HG02973 (cell line): ENCODE measurements around the gene UBE2G1.
"Not testable (repeated sequence)": the region's sequence is repeated elsewhere in the genome, so short reads cannot be mapped to it uniquely, and the experiment has no call there.

Experiments used
- ATAC-seq: cut with Tn5 transposase; IDR thresholded peaks from one replicate; pipeline ENCODE4 v1.9.1; 2021; ENCODE audit warnings: moderate library complexity; ENCODE audit not compliant: unreplicated experiment

UBE2G1 gene

DNA sequence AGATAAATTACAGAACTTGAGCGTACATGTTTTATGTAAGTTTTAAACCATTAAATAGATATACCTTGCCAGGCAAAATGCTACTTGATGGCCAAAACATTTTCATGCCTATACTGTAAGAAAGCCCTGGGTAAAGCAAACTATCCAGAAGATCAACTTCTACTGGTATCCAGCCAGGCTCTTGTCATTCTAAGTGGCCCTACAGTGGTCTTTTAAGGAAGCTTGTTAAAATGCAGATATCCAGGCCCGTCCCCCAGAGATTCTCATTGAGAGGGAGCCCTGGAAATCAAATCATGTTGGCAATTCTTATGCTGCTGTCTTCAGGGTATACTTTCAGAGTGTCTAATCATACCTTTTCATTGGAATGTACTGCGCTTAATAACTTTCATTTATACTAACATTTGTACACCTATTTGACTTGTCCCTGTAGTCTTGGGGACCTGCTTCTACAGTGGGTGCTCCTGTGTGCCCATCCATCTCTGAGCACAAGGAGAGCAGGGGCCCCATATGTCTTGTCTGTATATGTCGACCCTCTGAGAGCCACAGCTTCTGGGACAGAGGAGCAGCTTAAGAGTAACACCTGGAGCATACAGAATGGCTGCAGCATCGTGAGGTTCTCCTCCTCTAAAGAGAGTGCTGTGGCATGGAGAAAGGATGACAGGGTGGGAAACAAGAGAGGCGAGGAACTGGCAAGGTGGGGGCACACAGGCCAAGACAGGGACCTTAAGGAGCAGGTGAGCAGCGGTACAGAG, 59.1 kb downstream of the UBE2G1 start:
- ATAC-seq: no peak

DNA sequence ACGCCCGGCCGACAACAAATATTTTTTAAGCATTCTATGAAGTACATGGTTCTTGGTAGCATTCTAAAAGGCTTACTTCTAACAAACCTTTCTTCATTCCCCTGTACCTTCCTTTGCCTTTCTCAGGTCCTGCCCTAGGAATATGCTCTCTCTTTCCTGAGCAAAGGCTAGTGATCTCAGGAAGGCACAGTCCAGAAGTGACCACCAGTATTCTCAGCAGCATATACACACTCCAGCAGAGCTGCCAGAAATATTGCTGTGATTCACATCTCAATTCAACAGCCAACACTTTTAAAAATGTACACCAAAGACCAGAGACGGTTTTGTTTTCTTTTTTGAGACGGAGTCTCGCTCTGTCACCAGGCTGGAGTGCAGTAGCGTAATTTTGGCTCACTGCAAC, 61.3 kb downstream of the UBE2G1 start:
- no peak for ATAC-seq

DNA sequence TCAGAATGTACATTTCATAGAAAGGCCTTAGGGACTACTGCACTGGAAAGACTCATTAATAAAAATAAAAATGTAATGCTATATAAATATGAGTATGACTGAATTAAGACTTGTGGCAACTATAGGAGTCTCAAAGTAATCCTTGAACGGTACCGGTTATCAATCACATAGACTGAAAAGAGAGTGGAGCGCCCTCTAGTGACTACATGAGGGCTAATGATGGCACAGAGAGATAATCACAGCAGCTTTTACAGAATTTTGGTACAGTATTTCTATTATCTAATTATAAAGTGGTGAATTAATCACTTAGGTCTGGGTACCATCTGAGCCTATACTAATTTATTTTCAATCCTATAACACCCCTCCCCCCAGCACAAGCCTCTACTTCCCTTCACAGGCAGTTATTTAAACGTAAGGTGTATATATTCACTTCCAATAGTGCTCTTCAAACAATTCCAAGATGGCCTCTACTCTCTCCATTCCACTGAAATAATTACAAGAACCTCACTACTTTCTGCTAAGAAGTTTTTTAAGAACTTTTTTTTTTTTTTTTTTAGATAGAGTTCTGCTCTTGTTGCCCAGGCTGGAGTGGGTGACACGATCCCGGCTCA, 62.0 kb downstream of the UBE2G1 start:
- ATAC-seq: no peak

DNA sequence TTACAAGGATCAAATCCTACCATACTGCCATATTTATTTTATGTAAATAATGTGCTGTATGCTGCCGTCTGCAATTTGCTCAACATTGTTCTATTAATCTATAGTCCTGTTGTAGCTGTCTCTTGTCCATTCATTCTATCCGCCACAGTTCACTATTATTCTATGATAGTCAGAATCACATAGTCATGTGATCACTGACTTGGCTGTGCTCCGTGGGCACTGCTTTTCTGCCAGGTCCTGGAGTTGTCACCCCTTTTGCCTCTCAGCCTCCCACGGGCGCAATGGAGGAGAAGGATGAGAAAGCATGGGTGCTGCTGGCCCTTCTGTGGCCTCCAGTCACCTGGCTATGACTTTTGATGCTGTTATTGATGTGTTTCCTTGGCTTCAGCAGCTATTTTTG, 65.4 kb downstream of the UBE2G1 start:
- ATAC-seq: no peak

DNA sequence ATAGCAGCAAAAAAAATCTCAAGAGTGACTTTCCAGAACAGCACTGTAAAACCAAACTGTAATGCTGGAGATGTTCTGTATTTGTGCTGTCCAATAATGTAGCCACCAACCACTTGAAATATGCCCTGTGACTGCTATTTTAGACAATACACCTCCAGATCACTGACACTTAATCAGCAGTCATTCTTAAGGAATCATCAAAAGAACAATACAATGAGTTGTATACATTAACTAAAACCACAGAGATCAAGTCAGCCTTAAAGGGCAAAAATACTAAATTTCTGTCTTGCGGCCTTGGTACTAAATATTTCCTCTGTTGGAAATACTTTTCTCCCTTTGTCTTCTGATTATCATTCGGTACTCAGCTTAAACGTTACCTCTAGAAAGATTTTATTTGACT, 69.1 kb downstream of the UBE2G1 start:
- ATAC-seq: no peak

DNA sequence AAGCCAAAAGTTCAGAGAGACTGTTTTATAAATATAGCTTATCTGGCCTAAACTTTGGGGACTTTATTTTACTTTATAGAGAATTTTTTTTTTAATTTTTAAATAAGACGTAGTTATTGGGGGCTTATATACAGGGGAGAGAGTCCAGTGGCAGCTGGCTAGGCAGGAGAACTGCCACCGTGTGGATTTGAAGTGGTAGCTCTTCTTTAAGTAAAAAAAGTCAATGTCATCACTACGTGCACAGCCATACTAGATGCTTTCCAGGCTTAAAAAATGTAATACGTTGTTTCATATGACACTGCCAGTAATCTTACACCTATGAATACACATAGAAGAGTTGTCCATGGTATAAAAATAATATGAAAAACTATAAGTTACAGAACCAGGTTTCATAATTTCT, 70.8 kb downstream of the UBE2G1 start:
- ATAC-seq: no peak

DNA sequence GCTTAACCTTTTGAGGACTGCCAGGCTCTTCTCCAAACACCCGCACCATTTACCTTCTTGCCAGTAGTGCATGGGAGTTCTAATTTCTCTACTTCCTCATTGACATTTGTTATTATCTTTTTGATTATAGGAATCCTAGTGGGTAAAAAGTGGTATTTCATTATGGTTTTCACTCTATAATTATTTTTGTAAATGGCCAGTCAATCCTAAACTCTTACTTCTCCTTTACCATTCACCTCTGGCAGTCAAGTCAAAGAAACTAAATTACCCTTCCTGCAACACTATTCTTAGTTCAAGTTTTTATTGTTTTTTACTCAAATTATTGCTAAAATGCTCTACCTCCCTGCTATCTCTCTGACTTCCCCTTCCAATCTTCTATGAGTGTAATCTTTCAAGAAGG, 72.9 kb downstream of the UBE2G1 start:
- ATAC-seq: no peak

DNA sequence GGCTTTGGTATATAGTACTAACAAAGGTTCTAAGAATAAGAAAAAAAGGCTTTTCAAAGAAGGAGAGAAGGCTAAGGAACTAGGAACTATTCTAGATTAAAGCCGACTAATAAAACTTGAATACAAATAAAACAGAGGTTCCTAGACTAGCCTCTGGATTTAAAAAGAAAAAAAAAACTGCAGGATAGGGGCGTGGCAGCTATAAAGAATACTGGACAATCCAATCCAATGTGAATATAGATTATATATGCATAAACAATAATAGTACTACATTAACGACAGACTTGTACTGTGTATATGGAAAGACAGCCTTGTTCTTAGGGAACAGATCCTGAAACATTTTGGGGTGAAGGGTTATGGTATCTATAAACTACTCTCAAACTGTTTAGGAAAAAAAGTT, 78.8 kb downstream of the UBE2G1 start:
- no peak for ATAC-seq

DNA sequence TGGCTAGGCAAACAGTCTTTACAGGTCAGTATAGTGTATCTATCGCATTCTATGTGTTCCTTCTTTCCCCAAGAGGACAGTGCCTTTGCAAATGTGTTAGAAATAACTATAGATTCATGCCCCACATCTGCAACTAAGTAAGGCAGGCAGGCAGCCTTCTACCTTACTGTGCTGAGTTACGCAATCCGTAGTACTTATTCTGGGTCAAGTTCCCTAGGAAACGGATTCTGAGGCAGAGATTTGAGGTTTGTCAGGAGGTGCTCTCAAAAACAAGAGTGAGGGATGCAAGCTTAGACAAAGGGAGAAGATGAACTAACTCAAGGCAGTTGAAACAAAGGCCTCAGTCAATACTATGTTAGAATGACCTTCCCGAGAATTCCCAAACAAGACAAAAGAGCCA, 90.0 kb downstream of the UBE2G1 start:
- no peak for ATAC-seq

DNA sequence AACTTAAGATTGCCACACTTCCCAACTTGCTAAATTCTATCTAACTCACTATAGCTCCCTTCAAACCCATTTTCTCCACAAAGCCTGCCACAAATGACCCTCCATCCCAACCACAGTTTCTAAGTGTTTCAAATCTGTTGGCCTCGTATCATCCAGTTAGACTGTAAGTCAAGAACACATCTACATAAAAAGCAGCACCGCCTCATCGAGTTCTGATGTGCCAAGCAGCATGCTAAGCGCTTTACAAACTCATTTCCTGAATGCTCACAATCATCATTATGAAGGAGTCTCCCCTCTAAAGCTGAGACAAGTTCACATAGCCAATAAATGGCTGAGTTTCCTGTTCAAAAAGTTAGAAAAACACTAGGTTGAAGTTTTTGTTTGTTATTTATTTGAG, 93.5 kb downstream of the UBE2G1 start:
- no peak for ATAC-seq

DNA sequence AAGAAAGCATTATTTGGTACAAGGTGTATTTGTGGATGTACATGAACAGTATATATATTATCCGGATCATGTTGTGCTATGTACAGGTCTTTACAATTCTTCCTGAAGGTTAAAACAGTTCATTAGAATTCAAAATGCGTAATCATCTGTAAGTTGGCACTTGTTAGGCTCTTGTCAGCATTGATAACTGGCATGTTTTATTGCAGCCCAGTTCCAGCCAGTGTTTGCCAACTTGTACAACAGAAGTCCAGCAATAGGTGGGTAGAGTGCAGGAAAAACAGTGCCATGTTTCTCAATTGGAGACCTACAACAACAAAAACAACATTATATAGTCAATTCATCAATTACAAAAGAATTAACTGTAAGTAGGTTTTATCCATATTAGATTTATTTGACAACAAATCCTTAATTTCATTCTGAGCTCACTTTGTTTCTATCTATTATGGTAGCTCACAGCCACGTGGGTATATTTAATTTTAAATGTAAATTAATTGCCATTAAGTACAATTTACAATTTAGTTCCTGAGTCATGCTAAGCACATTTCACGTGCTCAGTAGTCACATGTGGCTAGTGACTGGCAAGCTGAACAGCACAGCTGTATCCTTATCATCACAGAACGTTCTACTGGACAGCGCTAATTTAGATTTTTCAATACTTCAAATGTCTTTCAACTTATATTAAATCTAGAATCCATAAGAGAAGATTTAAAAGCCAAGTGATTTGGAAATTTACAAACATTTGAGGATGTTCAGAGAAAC, 94.1 kb downstream of the UBE2G1 start:
- ATAC-seq: no peak

DNA sequence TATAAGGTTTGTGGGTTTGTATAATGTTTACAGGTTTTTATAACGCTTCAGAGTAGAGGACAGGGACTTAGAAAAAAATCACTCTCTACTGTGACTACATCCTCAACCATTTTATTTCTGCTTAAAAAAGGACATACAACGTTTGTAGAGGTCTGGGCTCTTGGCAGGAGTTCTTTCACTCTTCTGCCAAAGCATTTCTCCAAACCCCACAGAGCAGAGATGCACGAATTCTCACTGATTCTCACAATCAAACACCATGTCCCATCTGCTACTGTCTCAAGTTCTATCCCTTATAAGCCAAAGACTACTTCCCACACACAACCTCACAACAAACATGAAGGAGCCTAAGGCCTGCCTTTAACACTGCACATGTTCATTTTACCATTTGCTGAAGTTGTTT, 95.7 kb downstream of the UBE2G1 start:
- ATAC-seq: no peak

DNA sequence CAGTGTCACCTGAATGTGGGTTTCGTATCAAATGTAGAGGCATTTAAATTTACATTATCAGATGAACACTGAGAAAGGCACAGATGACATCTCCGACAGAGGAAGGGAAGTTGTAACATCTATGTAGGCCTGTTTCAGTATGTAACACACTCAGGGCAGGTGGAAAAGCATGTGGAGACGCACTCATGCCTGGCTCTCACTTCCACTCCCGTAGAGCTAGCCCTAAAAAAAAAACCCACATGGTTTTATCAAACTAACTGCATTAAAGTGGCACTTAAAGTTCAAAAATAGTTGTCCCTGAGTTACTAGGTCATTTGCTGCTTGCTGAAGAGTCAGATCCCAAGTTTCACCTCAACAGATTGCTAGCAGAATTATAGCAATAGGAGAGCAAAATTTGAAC, 96.6 kb downstream of the UBE2G1 start:
- ATAC-seq: no peak

DNA sequence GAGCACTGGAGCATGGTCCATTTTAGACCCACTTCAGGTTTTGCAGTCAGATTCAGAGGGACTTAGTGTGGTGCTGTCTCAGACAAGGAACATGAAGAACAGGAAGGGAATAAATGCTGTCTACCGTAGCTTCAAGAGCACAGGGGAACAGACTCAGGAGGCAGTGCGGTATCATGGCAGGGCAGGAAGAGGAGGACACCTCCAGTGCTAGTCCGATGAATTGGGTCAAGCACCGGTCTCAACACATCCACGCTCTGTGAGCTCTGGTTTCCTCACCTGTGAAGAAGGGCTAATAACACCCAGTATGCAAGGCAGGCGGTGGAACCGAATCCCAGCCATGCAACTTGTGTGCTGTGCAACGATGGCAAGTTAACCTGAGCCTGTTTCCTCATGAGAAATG, 99.1 kb downstream of the UBE2G1 start:
- no peak for ATAC-seq

DNA sequence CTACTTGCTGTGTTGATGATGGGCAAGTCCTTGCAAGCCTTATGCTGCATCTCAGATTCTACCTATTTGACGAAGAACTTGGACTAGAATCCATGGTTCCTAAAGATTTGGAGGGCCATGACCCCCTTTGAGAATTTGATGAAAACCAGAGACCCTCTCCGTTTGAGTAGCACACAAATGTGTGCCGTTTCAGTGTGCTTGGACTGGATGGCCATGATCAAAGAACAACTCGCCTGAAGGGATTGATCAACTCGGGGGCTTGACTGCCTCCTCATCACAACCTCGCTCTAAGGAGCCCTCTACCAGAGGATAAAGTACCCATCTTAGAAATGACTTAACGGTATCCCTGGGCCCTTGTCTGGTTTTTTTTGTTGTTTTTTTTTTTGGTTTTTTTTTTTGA, 99.9 kb downstream of the UBE2G1 start:
- ATAC-seq: no peak

DNA sequence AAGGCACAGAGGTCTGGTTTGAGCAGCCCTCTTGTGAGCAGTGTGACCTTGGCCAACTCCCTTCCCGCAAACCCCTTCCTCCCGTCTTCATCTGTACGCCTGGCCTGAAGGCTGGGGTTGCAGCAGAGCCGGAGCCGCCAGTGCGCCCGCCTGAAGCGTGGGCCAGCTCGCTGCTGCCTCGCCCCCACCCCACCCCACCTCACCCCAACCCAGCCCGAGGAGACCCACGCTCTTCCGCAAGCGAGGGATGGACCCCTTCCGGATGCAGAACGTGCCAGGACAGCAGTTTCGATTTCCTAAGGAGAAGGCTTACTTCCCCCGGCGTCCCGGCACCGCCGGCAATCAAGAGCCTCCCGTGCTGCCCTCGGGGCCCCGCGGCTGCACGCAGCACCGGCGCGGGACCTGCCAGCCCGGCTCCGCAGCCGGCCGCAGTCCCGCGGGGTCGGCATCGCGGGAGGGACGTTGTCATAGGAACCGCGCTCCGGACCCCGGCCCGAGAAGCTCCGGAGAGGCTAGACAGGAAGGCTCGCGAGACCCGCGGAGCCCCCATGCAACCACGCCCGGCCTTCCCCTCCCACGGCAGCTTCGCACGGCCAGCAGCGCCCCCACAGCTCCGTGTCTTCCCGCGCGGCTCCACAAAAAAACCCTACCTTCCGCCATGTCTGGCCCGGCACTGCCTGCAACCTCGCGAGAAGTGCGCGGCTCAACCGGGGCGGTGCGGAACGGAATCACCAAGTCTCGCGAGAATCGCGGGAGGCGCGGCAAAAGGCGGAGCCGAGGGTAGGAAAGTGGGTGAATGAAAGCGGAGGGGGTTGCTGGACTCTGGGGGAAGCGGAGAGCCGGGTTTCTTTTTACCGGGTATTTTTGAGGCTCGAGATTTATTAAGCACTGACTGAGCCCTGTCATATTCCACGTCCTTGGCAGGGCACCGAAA, 102.9 kb downstream of the UBE2G1 start, which contains the start of gene ANKFY1:
TSS of gene ANKFY1 (minus strand) at position 698 of the 934 bp plus-strand sequence. CDS start at position 660, 38 bp downstream.
- peak; percentile 65 for ATAC-seq

DNA sequence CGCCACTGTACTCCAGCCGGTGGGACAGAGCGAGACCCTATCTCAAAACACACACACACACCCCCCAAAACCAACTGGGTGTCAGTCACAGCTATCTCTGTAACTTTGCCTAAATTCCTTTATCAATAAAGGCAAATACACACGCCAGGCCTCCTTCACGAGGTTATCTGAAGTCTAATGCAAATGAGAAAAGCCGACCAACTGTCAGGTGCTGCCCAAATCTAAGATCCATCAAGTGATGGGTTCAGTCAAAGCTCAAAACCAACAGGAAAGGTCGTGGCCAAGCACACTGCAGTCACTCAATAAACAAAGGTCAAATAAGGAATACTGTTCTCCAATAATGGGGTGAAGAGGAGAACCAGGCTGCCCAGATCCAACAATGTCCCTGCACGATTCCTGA, 103.8 kb downstream of the UBE2G1 start:
- ATAC-seq: no peak

DNA sequence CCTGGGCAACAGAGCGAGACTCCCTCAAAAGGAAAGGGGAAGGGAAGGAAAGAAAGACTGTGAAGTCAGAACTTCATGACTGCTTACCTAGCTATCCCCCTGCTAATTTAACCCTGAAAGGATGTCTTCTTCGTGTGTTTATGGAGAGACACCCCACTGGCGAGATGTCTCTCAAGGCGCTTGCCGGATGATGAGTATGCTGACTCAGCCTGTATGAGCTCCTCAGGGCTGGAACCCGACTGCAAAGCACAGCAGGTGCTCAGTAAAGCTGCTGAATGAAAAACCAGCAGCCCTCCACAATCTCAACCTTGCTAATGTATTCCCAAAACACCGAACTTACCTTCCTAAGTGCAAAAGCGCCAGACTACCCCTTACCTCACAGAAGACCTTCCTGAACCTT, 105.0 kb downstream of the UBE2G1 start:
- no peak for ATAC-seq

DNA sequence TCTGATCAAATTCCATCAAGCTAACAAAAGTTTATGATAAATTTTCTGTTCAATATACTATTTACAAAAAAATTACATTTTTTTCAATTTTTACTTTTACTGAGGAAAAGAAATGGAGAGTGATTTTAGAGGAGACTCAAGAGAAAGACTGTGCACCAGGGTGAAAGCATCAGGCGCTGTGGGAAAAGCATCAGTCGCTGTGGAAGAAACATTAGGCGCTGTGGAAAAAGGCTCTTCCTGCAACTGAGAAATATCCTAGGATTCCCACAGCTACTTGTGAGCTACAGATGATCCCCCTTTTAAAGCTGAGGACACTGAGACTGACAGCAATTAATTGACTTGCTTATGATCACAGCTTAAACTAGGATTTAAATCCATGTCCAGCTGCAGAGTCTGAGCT, 107.6 kb downstream of the UBE2G1 start:
- ATAC-seq: no peak

DNA sequence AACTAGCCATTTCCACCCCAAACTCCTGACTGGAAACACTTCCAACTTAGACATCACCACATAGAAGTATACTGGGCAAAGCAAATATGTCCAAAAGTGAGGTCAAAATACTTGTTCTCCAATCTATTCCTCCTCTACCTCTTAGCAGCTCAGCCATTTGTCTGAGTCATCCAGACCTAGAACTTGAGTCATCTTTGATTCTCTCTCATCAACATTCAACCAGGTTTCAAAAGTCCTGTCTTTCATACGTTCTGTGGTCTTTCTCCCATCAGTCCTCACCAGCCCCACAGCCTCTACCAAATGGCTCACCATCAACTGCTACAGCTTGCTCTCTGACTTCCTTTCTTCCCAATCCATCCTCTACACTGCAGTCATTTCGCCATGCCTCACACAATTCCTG, 109.5 kb downstream of the UBE2G1 start:
- ATAC-seq: no peak

DNA sequence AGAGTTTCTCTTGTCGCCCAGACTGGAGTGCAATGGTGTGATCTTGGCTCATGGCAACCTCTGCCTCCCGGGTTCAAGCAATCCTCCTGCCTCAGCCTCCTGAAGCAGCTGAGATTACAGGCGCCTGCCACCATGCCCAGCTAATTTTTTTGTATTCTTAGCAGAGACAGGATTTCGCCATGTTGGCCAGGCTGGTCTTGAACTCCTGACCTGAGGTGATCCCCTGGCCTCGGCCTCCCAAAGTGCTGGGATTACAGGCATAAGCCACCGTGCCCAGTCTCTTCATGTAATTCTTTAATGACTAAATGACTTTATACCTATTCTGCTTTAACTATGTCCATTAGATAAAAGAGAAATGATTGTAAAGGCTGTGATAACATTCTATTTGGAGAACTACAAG, 111.2 kb downstream of the UBE2G1 start:
- ATAC-seq: not testable (repeated sequence)
